NCI-H1694 treated with DMSO at 0.1 percent for 48 hours (cell line): ENCODE results near the gene PCLAF.
A peak's percentile ranks its signal among the peaks of the same experiment; 100 is the strongest.
"Not testable (repeated sequence)": the region's sequence is repeated elsewhere in the genome, so short reads cannot be mapped to it uniquely, and the experiment has no call there.

Experiments
- DNase-seq: peaks from one replicate; lab custom pipeline; 2025; lab: John Stamatoyannopoulos, UW

PCLAF gene

DNA sequence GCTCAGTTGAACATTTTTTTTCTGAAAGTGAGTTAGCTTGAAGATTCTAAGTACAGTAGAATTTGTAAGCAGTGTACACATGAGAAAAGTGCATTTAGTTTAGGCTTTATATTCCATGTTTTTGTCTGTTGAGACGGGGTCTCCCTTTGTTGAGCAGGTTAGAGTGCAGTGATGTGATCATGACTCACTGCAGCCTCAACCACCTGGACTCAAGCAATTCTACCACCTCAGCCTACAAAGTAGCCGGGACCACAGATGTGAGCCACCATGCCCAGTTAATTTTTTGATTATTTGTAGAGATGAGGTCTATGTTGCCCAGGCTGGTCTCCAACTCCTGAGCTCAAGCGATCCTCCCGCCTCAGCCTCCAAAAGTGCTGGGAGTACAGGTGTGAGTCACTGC lies 20.0 kb downstream of the PCLAF start:
- DNase-seq = no peak

DNA sequence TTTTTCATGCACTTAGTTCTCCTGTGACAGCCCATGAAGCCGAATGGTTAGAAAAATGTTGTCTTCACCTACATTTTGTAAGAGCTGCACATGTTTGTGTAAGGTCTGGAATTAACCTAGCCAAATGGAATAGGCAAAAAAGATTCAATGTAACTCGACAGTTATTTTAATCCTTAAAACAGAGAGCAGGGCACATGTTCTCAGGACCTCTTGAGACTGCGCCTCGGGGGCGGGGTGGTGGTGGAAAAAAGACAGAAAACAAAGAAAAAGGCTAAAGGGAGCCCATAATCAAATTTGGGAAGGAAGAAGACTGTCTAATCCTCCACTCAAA lies 24.6 kb downstream of the PCLAF start:
- no peak for DNase-seq

DNA sequence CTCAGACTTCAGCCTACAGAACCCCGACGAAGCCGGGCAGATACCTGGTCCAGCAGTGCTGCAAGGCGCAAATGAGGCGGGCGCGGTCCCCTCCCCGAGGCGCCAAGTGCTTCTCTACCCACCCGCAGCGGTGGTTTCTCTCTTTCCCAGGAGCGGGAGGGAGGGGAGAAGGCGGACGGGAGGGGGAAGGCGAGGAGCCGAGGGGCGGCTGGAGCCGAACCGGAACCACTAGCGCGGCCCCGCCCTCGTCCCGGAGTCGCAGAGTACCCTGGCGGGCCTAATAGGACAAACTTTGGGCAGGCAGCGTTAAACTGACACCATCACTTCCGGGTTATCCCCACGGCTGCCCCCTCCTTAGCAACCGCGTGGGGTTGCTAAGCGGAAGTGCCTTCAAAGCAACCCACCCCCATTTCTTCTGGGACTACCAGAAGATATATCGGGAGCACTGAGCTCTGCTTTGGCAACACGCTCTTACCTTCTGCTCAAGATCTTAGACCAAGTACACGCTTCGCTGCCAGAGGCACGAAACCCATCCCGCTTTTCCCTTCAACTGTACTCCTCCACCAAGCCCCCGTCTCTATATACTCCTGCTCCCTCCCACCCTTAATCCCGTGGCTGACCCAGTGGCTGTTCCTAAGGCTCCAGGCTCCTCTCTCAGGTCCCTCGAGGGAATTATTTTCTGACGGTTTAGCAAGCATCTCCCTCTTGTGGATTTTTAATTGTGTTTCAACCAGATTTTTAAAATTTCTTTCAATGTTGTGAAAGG lies 25.1 kb downstream of the PCLAF start, which contains the start of gene CSNK1G1:
Gene CSNK1G1 (minus strand): TSS at position 230 of the 766 bp plus-strand sequence. CDS start 55,674 bp downstream, outside the sequence.
- peak; percentile 90 for DNase-seq

DNA sequence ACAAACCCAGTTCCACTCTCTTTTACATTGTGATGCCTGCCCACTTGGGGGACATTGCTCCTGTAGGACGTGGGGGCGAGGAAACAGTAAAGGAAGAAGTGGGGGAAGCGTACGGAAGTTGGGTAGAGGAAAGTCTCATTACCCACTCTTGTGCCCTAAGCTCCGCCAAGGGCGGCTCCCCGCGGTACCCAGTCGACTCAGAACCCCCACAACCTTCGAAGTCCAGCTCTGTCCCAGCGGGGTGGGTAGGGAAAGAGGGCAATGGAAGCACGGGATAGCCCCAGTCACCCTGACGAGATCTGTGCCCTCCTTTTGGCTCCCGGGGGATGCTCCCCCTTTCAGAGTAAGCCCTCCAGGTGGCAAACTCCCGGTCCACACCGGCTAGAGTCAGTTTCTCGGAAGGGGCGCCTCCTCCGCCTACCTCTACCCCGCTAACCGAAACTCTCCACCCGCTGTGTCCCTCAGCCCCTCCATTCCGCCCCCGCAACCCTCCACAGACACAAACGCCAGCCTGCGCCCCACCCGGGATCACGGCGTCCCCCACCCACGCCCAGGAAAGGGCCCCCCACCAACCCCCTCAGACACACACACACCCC lies 25.8 kb downstream of the PCLAF start:
- DNase-seq = no peak

DNA sequence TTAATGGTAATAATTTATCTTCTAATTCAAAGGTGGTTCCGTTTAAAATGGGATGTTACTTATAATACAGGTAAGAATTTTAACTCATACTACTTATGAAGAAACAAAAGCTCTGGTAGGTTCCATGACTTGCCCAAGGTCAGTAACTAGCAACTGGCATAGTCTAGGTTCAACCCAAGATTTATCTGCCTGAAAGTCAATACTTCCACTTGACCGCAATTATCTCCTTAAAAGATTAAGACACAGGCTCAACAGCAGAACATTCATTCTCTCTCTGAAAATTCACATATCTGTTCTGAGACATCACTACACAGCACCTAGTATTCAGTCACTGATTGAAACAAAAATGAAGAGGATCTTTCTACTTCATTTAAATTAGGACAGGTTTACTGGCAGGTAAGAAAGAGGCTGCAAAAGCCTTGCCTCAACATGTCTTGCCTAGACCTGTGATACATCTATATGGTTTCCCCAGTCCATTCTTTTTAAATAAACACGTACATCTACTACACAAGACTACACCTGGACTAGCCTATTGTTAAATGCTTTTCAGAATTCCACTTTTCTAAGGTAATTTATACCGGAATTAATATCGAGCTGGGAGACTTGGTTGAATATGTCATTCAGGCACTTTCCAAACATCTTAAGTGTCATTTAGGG lies 26.4 kb downstream of the PCLAF start:
- DNase-seq = no peak

DNA sequence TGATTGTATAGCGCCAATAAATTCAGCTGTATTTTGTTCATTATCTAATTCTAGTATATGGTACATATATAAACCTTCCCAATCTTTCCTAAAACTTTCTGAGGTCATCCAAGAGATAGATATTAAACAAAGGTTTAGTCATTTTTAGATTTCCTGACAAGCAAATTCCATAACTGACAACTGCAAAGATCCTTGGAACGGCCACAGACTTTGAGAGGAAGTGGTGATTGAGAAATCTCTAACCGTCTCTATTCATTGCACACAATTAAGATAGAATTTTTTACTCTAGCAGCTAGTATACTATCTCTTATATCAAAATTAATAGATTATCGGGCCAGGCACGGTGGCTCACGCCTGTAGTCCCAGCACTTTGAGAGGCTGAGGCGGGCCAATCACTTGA lies 30.0 kb downstream of the PCLAF start:
- DNase-seq = no peak

DNA sequence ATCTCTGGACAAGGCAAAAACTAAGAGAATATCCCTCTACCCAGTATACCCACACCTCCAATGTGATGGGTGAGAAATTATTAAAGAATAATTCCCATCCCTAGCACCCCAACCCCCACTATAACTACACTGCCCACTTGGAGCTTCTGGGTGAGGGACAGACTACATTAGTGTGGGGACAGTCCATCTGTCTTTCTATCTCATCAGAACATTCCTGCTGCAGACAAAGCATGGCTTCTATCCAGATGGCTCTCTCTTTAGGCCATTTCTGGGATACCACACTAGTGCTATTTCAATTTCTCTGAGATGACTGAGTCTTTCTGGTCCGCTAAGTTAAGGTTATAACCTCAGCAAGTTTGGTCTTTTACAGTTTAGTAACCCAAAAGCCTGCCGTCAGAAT lies 31.9 kb downstream of the PCLAF start:
- DNase-seq = no peak

DNA sequence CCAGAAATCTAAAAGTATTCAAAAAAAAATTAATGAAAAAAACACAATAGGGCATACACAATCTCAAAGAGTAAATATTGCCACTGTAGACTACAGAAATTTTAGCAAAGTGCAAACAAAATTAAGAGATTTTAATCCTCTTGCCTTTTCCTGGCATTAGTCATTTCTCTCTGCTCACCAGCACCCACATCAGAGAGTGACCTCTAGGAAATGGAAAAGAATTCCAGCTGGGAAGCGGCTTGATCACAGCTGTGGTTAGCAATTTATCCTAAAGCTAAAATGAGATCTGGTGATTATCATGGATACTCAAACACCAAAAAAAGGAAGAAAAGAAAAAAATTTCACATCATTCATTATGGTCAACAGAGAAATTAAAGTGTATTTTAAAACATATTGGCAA lies 32.8 kb downstream of the PCLAF start:
- DNase-seq = no peak

DNA sequence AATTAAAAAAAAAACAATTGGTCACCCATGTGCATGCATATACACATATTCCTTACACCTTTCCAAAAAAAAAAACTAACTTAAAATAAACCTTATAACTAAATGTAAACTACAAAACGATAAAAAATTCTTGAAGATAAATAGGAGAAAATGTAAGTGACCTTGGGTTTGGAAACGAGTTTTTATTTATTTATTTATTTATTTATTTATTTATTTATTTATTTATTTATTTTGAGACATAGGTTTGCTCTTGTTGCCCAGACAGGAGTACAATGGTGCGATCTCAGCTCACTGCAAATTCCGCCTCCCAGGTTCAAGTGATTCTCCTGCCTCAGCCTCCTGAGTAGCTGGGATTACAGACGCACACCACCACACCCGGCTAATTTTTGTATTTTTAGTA lies 35.0 kb downstream of the PCLAF start:
- not testable (repeated sequence) for DNase-seq

DNA sequence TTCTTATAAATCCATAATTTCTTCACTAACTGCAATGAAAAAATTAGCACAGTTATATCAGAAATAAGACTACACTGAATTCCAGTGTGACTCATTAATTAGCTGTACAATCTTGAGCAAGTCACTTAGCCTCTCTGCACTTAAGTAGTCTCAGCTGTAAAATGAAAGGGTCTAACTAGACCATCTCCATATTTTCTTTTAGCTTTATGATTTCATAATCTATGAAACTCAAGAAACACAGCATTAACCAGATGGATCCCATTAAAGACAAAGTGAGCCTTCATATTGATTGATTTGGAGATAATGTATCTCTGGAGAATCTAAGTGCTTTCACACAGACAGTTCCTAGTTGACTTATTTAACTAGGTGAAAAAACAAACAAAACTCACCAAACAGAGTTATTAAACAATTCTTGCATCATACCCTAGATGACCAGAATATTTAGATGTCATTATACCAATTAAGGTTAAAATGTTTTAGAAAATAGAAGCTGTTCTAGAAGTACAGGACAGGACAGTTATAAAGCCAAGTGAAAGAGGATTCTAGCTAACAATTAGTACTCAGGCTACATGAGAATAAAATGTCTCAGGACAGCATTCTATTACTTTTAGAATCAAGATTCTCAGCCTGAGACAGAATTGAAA lies 36.5 kb downstream of the PCLAF start:
- DNase-seq = no peak

DNA sequence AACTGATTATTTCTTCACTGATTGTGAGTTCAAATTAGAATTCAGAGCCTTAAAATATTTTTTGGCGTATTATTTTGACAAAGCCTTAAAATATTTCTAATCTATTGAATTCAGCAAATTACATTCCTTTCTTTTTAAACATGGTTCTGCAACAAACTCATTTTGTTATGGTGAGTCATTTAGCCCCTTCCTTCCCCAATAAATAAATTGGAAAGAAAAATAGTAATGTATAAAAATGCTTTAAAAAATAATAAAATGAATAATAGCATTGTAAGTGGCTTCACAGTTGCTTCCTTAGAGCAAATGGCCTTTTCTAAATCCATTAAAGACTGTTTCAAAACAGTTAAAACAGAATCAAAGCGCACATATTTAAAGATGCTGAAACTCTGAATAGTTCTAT lies 37.4 kb downstream of the PCLAF start:
- no peak for DNase-seq

DNA sequence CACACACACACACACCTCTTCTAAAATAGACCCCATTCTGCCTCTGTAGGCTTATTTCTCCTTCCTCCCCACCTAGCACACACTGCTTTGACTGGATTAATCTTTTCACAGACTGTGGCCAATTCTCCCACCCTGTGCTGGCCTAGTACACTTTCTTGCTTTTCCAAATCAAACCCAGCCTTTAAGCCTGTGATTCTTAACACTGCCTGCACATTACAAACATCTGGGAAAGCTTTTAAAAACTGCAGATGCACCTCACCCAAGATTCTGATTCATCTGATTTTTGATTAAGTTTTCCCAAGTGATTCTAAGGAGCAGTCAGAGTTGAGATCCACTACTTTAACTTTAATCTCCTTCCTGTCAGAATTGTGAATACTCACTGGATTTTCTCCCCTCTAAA lies 38.0 kb downstream of the PCLAF start:
- DNase-seq = no peak

DNA sequence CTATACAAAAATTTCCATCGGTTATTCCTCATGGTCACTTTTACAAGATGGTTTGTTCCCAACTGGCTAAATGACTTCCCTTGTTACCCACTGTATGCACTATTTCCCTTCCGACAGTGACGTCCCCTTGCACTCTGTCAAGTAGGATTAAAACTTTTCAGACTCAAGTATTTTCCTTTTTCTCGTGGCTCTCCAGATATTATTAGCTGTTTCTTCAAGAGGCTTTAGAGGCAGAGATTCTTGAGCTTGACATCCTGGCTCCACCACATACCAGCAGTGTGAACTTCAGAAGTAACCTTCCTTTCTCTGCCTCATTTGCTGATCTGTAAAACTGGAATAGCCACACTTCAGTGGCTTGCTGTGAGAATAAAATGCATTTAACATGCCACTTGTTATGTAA lies 39.3 kb downstream of the PCLAF start:
- DNase-seq = no peak

DNA sequence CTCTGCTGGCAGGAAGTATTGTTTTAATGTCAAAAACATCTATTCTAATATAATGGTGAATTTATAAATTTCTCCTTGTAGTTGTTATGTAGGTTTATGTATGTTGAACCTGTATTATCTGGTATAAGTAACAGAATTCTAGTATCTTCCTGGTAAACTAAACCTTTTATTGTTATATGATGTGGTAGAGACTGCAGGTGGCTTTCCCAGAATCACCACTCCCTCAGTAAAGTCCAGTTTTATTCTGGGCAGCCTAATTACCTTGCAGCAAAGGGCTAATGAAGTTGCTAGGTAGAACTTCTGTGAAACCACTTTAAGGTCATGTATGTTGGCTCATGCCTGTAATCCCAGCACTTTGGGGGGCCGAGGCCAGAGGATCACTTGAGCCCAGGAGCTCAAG lies 40.9 kb downstream of the PCLAF start:
- no peak for DNase-seq

DNA sequence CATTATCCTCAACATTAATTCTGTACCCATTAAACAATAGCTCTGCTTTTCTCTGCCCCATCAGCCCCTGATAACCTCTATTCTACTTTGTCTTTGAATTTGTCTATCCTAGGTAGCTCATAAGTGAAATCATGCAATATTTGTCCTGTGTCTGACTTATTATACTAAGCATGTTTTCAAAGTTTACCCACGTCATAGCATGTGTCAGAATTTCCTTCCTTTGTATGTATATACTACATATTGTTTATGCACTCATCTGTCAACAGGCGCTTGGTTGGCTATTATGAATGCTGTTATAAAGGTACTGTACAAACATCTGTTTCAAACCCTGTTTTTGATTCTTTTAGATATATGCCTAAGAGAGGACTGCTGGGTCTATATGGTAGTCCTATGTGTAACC lies 43.5 kb downstream of the PCLAF start:
- no peak for DNase-seq

DNA sequence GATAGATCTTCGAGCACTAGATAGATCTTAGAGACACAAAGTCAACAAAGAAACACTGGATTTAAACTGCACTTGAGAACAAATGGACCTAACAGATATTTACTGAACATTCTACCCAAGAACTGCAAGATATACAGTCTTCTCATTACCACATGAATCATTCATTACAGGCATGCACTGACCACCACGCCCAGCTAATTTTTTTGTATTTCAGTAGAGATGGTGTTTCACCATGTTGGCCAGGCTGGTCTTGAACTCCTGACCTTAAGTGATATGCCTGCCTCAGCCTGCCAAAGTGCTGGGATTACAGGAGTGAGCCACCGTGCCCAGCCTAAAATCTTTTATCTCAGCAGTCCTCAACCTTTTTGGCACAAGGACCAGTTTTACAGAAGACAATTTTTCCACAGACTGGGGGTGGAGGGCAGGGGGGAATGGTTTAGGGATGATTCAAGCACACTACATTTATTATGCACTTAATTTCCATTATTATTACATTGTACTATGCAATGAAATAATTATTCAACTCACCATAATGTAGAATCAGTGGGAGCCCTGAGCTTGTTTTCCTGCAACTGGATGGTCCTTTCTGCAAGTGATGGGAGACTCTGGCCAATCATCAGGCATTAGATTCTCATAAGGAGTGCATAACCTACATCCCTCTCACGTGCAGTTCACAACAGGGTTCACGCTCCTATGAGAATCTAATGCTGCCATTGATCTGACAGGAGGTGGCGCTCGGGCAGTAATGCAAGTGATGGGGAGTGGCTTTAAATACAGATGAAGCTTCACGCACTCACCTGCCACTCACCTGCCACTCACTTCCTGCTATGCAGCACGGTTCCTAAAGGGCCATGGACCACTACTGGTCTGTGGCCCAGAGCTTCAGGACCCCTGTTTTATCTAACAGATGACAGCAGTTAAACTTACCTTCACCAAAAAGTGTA lies 47.0 kb downstream of the PCLAF start:
- DNase-seq = no peak

DNA sequence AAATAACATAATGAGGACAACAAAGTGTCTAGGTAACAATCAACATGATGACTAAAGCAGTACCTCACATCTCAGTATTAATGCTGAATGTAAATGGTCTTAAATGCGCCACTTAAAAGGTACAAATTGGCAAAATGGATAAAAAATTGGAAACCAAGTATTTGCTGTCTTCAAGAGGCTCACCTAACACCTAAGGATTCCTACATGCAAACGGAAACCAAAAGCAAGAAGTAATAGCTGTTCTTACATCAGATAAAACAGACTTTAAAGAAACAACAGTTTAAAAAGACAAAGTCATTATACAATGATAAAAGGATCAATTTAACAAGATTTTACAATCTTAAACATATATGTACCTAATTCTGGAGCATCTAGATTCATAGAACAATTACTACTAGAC lies 47.7 kb downstream of the PCLAF start:
- DNase-seq = no peak

DNA sequence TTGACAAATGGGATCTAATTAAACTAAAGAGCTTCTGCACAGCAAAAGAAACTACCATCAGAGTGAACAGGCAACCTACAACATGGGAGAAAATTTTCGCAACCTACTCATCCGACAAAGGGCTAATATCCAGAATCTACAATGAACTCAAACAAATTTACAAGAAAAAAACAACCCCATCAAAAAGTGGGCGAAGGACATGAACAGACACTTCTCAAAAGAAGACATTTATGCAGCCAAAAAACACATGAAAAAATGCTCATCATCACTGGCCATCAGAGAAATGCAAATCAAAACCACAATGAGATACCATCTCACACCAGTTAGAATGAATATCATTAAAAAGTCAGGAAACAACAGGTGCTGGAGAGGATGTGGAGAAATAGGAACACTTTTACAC lies 49.6 kb downstream of the PCLAF start:
- not testable (repeated sequence) for DNase-seq

DNA sequence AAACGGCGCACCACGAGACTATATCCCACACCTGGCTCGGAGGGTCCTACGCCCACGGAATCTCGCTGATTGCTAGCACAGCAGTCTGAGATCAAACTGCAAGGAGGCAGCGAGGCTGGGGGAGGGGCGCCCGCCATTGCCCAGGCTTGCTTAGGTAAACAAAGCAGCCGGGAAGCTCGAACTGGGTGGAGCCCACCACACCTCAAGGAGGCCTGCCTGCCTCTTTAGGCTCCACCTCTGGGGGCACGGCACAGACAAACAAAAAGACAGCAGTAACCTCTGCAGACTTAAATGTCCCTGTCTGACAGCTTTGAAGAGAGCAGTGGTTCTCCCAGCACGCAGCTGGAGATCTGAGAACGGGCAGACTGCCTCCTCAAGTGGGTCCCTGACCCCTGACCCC lies 54.3 kb downstream of the PCLAF start:
- not testable (repeated sequence) for DNase-seq

DNA sequence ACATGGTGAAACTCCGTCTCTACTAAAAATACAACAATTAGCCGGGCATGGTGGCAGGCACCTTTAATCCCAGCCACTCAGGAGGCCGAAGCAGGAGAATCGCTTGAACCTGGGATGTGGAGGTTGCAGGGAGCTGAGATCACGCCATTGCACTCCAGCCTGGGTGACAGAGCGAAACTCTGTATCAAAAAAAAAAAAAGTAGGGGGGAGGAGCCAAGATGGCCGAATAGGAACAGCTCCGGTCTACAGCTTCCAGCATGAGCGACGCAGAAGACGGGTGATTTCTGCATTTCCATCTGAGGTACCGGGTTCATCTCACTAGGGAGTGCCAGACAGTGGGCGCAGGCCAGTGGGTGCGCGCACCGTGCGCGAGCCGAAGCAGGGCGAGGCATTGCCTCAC lies 54.8 kb downstream of the PCLAF start:
- DNase-seq = not testable (repeated sequence)

DNA sequence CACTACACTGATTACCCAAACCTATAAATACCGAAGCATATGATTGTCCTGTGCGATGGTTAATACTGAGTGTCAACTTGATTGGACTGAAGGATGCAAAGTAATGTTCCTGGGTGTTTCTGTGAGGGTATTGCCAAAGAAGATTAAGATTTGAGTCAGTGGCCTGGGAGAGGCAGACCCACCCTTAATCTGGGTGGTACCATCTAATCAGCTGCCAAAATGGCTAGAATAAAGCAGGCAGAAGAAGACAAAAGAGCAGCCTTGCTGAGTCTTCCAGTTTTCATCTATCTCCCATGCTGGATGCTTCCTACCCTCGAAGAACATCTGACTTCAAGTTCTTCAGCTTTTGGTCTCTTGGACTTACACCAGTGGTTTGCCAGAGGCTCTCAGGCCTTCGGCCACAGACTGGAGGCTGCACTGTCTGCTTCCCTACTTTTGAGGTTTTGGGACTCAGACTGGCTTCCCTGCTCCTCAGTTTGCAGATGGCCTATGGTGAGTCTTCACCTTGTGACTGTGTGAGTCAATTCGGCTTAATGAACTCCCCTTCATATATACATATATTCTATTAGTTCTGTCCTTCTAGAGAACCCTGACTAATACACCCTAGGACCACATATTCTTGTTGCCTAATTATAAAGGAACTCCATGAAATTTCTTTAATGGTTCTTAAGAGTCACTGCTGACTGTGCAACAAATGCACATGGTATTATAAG lies 56.9 kb downstream of the PCLAF start:
- DNase-seq = no peak
